ENCODE measurements around the gene CCDC18.
"Not testable (repeated sequence)": the region's sequence is repeated elsewhere in the genome, so short reads cannot be mapped to it uniquely, and the experiment has no call there.

CCDC18 gene

DNA sequence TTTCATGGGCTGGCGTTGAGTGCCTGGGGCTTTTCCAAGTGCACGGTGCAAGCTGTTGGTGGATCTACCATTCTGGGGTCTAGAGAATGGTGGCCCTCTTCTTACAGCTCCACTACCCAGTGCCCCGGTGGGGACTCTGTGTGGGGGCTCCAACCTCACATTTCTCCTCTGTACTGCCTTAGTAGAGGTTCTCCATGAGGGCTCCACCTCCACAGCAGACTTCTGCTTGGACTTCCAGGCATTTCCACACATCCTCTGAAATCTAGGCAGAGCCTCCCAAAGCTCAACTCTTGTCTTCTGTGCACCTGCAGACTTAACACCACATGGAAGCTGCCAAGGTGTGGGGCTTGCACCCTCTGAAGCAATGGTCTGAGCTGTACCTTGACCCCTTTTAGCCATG, 82.1 kb downstream of the CCDC18 start:
- TF ChIP-seq, protein P1, sequence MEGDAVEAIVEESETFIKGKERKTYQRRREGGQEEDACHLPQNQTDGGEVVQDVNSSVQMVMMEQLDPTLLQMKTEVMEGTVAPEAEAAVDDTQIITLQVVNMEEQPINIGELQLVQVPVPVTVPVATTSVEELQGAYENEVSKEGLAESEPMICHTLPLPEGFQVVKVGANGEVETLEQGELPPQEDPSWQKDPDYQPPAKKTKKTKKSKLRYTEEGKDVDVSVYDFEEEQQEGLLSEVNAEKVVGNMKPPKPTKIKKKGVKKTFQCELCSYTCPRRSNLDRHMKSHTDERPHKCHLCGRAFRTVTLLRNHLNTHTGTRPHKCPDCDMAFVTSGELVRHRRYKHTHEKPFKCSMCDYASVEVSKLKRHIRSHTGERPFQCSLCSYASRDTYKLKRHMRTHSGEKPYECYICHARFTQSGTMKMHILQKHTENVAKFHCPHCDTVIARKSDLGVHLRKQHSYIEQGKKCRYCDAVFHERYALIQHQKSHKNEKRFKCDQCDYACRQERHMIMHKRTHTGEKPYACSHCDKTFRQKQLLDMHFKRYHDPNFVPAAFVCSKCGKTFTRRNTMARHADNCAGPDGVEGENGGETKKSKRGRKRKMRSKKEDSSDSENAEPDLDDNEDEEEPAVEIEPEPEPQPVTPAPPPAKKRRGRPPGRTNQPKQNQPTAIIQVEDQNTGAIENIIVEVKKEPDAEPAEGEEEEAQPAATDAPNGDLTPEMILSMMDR (IDR thresholded peaks at IDR 0.05; ENCODE audit: low read depth, low read length): no peak

DNA sequence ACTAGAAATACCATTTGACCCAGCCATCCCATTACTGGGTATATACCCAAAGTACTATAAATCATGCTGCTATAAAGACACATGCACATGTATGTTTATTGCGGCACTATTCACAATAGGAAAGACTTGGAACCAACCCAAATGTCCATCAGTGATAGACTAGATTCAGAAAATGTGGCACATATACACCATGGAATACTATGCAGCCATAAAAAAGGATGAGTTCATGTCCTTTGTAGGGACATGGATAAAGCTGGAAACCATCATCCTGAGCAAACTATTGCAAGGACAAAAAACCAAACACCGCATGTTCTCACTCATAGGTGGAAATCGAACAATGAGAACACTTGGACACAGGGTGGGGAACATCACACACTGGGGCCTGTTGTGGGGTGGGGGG, 88.4 kb downstream of the CCDC18 start:
- DNase-seq (ENCODE audit: extremely low read depth, low read depth): not testable (repeated sequence)

More for the DNA sequence above, 82.1 kb downstream of the CCDC18 start:
- DNase-seq (ENCODE audit: extremely low read depth, low read depth): no peak

DNA sequence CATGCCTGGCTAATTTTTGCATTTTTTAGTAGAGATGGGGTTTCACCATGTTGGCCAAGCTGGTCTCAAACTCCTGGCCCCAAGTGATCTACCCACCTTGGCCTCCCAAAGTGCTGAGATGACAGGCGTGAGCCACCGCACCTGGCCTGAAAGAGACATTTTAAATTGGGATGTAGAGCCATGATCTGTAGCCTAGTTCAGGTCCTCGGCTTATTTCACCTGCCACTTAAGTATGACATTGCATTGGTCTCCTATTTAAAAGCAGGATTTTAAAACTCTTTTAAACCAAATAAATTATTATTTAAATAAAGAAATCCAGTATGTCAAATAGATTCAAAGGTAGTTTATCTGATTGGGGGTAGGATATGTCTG, 94.7 kb downstream of the CCDC18 start:
- DNase-seq (ENCODE audit: extremely low read depth, low read depth): not testable (repeated sequence)

DNA sequence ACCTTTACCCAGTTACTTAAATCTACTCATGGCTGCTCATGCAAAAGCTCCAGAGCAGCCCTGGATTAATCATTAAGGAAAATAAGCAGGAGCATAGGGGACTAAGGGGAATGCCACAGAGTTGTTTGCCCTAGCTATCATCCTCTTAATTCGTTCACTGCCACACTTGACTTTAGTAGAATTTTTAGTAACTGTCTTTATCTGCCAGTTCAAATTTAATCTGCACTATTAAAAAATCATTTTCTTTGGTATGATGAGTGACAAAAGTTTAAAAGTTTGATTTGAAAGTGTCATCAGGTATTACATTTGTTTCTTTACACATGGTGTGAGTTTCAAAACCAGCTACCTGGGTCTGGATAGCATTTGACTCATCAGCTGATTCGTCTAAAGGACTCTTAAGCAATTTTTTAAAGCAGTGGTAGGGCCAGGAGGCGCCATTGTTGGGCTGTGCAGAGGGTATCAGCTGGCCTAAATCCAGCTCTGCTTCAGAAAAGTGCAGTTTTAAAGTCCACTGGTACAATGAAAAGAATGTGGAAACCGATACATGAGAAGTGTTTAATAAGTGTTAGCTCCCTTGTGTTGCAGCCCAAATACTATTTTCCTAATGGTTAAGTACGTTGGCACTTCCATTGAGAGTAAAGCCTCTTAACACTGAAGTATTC, 95.2 kb downstream of the CCDC18 start:
- TF ChIP-seq, protein P1 (IDR thresholded peaks at IDR 0.05; ENCODE audit: low read depth, low read length): no peak
- DNase-seq (ENCODE audit: extremely low read depth, low read depth): no peak

DNA sequence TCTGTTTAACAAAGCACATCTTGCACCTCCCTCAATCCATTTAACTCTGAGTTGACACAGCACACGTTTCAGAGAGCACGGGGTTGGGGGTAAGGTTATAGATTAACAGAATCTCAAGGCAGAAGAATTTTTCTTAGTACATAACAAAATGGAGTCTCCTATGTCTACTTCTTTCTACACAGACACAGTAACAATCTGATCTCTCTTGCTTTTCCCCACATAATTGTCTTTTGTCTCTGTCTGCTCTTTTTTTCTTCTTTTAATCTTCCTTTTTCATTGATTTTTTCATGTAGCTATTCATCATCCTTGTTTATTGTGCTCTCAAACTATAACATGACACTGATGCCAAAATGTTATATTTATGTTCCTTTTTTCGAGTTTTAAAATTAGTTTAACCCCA, 97.0 kb downstream of the CCDC18 start:
- not testable (repeated sequence) for DNase-seq (ENCODE audit: extremely low read depth, low read depth)

DNA sequence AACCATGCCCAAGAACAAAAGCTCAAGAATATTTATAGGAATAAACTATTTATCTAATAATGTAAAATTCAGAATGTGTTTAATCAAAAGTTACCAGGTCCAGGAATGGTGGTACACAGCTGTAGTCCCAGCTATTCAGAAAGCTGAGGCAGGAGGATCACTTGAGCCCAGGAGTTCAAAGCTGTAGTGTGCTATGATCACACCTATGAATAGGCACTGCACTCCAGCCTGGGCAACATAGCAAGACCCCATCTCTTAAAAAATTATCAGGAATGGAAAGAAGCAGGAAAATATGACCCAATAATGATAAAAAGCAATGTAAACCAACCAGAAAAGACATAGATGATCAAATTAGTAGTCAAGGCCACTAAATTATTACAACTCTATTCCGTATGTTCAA, 103.0 kb downstream of the CCDC18 start:
- TF ChIP-seq, protein P1 (IDR thresholded peaks at IDR 0.05; ENCODE audit: low read depth, low read length): no peak

DNA sequence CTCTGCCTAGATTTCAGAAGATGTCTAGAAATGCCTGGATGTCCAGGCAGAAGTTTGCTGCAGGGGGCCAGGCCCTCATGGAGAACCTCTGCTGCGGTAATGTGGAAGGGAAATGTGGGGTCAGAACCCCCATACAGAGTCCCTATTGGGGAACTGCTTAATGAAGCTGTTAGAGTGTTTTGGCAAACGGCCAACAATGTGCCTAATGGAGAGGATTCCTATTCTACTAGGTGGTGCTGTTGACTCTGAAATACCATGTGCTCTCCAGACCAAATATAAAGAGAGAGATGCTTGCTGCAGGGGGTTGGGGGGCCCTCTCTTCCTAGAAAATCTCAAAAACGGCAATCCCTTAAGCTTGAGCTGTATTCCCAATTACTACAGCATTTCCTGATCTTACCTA, 108.0 kb downstream of the CCDC18 start:
- no peak for DNase-seq (ENCODE audit: extremely low read depth, low read depth)
- TF ChIP-seq, protein P1 (IDR thresholded peaks at IDR 0.05; ENCODE audit: low read depth, low read length): no peak

More for the DNA sequence above, 103.0 kb downstream of the CCDC18 start:
- DNase-seq (ENCODE audit: extremely low read depth, low read depth): no peak

DNA sequence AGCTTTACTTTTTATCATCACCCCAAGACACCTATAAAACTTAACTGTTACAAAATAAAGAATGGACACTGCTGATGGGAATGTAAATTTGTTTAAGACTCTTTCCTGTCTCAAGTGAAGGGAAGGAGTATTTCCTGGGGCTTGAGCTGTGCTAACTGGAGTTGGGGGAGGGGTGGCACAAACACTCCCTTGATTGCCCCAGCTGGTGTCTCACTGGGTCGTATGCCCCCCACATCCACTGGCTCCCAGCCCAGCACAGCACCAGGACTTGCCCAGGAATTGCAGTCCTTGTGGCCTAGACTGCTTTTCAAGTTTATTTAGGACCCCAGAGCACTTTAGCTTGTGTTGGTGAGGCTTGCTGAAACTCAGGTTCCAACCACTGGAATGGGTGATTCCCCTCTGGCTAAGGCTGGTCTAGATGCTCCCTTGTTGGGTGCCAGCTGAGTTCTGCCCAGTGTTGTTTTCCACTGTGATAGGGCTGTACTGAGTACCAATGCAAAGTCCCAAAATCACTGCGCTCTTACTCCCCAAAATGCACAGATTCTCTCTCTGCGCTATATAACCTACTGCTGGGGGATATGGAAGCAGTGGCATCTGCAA, 116.1 kb downstream of the CCDC18 start:
- TF ChIP-seq, protein P1 (IDR thresholded peaks at IDR 0.05; ENCODE audit: low read depth, low read length): no peak
- no peak for DNase-seq (ENCODE audit: extremely low read depth, low read depth)

DNA sequence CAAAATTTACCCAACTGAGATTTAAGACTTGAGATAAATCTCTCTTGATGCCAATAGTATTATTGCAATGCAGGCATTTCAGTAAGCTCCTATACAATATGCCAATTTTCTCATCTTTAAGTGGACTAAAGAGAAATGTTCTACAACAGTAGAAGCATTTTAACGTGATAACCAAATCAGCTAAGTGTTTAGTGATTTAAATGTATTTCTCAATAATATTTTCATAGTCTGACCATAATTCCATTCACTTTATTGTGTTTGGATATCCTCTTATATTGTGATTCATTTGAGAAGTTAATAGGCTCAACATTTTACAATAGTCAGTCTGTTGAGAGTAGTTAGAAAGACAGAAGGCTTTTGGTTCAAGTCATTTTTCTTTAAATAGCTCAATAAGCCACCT, 120.6 kb downstream of the CCDC18 start:
- TF ChIP-seq, protein P1 (IDR thresholded peaks at IDR 0.05; ENCODE audit: low read depth, low read length): no peak
- DNase-seq (ENCODE audit: extremely low read depth, low read depth): no peak

Measured in AG09319 (cell line).